CD4-positive, alpha-beta T cell treated with Interleukin-10 for 1 hour (primary cell): Measurements from ENCODE around the gene CD40LG.

ENCODE experiments used
- DNase-seq: peaks from one replicate; pipeline ENCODE4 v3.0.0-alpha.2; 2020

Gene CD40LG

GRCh38 chrX:136652822-136653723, 5.1 kb downstream of the CD40LG start:
- no peak for DNase-seq

- DNase-seq = no peak
Measured at GRCh38 chrX:136656361-136656964, 8.5 kb downstream of the CD40LG start.

GRCh38 chrX:136658151-136658550, 10.2 kb downstream of the CD40LG start:
- DNase-seq = peak; percentile 39

DNA sequence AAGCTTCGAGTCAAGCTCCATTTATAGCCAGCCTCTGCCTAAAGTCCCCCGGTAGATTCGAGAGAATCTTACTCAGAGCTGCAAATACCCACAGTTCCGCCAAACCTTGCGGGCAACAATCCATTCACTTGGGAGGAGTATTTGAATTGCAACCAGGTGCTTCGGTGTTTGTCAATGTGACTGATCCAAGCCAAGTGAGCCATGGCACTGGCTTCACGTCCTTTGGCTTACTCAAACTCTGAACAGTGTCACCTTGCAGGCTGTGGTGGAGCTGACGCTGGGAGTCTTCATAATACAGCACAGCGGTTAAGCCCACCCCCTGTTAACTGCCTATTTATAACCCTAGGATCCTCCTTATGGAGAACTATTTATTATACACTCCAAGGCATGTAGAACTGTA, 11.2 kb downstream of the CD40LG start:
- no peak for DNase-seq

DNA sequence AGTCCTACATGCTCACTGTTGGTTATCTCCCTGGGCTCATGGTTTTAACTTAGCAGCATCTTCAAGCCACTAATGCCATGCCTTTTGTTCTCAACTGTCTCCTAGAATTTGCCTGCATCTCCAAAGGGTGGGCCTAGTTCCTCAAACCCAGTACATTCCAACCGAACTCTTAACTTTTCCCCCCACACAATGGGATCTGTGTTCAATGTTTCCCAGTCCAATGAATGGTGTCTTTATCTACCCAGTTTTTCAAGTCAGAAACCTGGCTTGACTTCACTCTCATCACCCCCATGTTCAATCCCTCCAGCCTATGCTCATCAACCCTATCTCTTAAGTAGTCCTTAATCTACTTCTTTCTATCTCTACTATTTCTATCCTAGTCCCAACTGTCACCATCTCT, 12.9 kb downstream of the CD40LG start:
- DNase-seq = no peak

DNA sequence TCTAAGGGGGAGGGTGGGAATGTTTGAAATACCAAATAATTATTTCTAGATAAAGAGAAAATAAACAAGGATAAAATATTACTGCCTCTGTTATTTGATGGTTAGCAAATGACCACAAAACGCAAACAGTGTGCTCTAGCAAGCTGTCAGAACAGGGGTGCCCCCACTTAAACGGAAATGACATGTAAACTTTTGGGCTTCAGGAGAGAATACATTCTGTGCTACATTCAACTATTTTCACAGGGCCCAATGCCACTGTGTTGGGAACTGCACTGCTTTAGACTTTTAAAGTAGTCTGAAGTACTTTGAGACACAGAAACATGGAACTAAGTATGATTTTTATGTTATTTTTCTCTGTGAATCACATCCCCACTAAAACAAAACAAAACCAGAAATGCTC, 14.1 kb downstream of the CD40LG start:
- peak; percentile 60 for DNase-seq

DNA sequence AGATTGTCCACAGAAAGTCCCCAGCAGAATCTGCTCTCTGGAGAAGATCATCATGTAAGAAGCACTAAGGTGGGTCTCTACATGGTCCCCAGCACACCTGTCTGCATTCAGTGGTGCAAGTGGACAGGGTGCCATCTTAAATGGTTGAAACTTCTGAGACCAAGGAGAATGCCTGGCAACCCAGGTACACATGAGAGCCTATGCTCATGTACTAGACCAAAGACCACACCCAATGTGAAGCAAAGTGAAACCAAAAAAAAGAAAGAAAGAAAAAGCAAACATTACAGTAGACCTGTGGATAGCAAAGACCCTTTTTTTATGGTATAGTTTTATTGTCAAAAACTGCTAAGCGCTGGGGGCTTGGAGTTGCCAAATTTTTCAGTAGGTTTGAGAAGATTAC, 15.0 kb downstream of the CD40LG start:
- DNase-seq = no peak

- no peak for DNase-seq
Measured at GRCh38 chrX:136665258-136665900, 17.4 kb downstream of the CD40LG start.

DNA sequence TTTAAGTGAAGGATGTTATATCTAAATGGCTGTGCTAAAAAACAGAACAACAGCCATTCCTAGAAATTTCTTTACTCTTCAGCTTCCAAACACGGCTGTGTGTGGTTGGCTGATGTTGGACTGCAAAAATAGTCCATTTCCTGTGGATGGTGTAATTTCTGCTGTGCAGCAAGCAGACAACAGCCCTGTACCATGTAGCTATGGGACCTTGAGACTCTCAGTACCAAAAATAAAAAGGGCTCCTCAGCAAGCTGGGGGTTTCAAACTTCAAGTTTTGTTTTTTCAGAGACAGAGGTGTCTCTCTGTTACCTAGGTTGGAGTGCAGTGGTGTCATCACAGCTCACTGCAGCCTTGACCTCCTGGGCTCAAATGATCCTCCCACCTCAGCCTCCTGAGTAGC, 18.1 kb downstream of the CD40LG start:
- no peak for DNase-seq

- DNase-seq = no peak
Measured at GRCh38 chrX:136667446-136668168, 19.6 kb downstream of the CD40LG start.

GRCh38 chrX:136671006-136671610, 23.1 kb downstream of the CD40LG start:
- DNase-seq = no peak

- peak; percentile 56 for DNase-seq
Measured at GRCh38 chrX:136674270-136674985, 26.5 kb downstream of the CD40LG start.

GRCh38 chrX:136679531-136679930, 31.6 kb downstream of the CD40LG start:
- DNase-seq = no peak

- DNase-seq = no peak
Measured at GRCh38 chrX:136684120-136684519, 36.2 kb downstream of the CD40LG start.

- DNase-seq = peak; percentile 40
Measured at GRCh38 chrX:136687457-136687856, 39.5 kb downstream of the CD40LG start.

- DNase-seq = peak; percentile 36
Measured at GRCh38 chrX:136689436-136689835, 41.5 kb downstream of the CD40LG start.

DNA sequence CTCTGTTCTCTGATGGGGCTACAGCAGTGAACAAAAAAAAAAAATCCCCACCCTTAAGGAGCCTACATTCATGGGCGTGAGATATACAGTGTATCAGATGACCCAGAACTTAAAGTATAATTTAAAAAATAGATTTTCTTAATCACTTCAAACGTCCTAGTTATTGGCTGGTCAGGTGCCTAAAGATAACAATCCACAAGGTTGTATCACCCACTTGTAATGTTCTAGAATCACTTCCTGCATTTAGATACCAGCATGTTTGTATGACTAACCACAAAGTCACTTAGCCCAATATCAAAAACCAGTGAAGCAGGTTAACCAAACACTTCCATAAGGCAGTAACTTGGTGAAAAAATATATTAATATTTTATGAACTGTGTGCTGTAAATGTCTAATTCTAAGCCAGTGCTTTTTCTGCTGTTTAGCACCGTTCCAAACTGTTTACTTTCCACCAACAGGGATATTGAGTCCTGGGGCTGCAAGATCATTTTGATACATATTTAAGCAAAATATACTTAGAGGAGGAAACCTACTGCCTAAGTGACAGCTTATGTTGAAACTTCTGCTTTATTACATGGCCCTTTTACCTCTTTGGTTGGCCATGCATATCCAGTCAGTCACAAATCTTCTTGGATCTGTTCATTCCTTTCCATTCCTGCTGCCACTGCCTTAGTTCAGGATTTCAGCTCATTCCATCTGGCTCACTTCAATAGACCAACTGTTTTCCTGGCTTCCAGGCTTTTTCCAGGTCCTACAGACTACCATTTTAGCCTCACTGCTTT, 43.3 kb downstream of the CD40LG start:
- DNase-seq = peak; percentile 51

DNA sequence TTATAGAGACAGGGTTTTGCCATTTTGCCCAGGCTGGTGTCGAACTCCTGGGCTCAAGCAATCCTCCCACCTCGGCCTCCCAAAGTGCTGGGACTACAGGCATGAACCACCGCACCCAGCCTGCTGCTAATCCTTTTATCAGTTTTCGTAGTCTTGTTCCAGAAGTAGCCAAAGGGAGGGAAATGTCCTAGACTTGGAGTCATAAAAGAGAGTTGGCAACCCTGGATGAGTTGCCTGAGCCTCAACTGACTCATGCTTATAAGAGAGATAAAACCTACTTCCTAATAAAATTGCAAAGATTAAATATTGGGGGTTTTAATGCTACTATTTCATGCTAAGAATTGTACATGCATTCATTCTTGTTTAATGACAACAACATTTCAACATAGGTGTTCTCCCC, 44.3 kb downstream of the CD40LG start:
- DNase-seq = no peak

DNA sequence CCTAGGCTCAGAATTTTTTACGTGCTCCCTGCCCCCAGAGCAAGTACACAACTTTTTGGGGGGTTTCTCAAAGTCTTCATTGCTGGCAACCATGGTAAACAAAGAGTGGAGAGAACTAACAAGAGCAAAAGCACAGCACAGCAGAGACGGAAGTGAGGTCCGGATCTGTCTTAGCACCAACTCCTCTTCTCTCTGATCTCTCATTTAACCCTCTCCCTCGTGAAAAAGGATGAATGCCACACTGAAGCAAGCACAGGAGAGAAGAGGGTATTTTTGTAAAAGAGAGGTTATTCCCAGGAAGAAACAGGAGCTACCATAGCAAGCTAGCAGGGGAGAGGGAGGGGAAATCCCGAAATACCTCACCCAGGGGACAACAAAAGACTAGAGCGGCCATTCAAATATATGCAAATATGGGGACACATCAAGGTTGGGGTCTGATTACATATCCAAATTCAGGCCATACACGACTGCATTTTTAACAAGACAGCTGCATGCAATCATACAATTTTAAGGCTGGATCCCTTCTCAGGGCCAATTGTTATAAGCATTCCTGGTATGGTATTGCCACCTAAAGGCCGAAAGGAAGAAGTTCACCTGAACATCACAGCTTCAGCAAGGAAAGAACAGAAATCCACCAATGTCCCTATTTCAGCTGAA, 46.6 kb downstream of the CD40LG start:
- peak; percentile 71 for DNase-seq

- DNase-seq = peak; percentile 32
Measured at GRCh38 chrX:136697156-136697555, 49.2 kb downstream of the CD40LG start.

GRCh38 chrX:136708348-136708747, 60.4 kb downstream of the CD40LG start:
- DNase-seq = peak; percentile 40
